Measurements from ENCODE around the gene HMGB4. TPM values are rescaled to one million over a fixed set of nuclear protein-coding genes. Genes with fewer than 3 reads are reported as not detected.

The HMGB4 gene
- polyA plus RNA-seq, 1 donor (not counting 4 experiments of a cell fraction or from before 2014, with no cell fraction given): not detected

- no peaks in the 10 kb centered on the region for H3K4me1 ChIP-seq (ENCODE audit: control insufficient read depth, extremely low read depth, insufficient read depth, low read length)
- no peaks in the 10 kb centered on the region for H3K9me1 ChIP-seq (ENCODE audit: control insufficient read depth, extremely low read depth, insufficient read depth, low read length)
- no peaks in the 10 kb centered on the region for H3K36me3 ChIP-seq (ENCODE audit: control insufficient read depth in 2 of 2, extremely low read depth in 1 of 2, insufficient read depth in 2 of 2, low read length in 2 of 2)
- no peaks in the 10 kb centered on the region for H4K20me1 ChIP-seq (ENCODE audit: control insufficient read depth, extremely low read depth, insufficient read depth, low read length)
- no peaks in the 10 kb centered on the region for H3K79me2 ChIP-seq (ENCODE audit: control insufficient read depth, insufficient read depth, low read length)
- DNase-seq (ENCODE audit: low read depth, low spot score): no peak
- H3K4me2 ChIP-seq (ENCODE audit: control insufficient read depth, extremely low read depth, insufficient read depth, low read depth, low read length): no peak overlapping the region
- TF ChIP-seq EZH2 (IDR thresholded peaks at IDR 0.05; ENCODE audit: low read length) (no peak), CTCF (optimal IDR thresholded peaks at IDR 0.05 in 1 of 3, IDR thresholded peaks at IDR 0.05 in 1 of 3, conservative IDR thresholded peaks at IDR 0.05 in 1 of 3; ENCODE audit: extremely low read depth in 1 of 3, insufficient read depth in 2 of 3, low read length in 3 of 3) (no peak)
- FAIRE-seq: no peak
- no peak overlapping the region for H3K27ac ChIP-seq (ENCODE audit: control insufficient read depth, insufficient read depth, low read length)
- dilution Hi-C loops (cut with MboI; ENCODE audit: extremely low pct_ligation_motif_present, low sequenced_read_pairs): no loop called here
- H3K4me3 ChIP-seq (ENCODE audit: control insufficient read depth in 2 of 3, extremely low read depth in 1 of 3, insufficient read depth in 2 of 3, low read depth in 1 of 3, low read length in 3 of 3): no peak overlapping the region
- no peaks in the 10 kb centered on the region for H3K9me3 ChIP-seq (ENCODE audit: control insufficient read depth, low read depth, low read length)
- H2AFZ ChIP-seq (ENCODE audit: control insufficient read depth, low read length): no peak overlapping the region
- H3K27me3 ChIP-seq (ENCODE audit: control insufficient read depth, extremely low read depth, insufficient read depth, low read length): no peaks in the 10 kb centered on the region
- no peak overlapping the region for H3K9ac ChIP-seq (ENCODE audit: control insufficient read depth, extremely low read depth, insufficient read depth, low read length)
These were observed 31.5 kb downstream of the HMGB4 start for GRCh38 chr1:33895396-33895795.

- H2AFZ ChIP-seq (ENCODE audit: control insufficient read depth, low read length): no peak overlapping the region
- no peak overlapping the region for H3K27ac ChIP-seq (ENCODE audit: control insufficient read depth, insufficient read depth, low read length)
- dilution Hi-C loops (cut with MboI; ENCODE audit: extremely low pct_ligation_motif_present, low sequenced_read_pairs): no loop called here
- H3K9ac ChIP-seq (ENCODE audit: control insufficient read depth, extremely low read depth, insufficient read depth, low read length): no peak overlapping the region
- H3K4me1 ChIP-seq (ENCODE audit: control insufficient read depth, extremely low read depth, insufficient read depth, low read length): no peaks in the 10 kb centered on the region
- no peaks in the 10 kb centered on the region for H4K20me1 ChIP-seq (ENCODE audit: control insufficient read depth, extremely low read depth, insufficient read depth, low read length)
- no peak for TF ChIP-seq CTCF (optimal IDR thresholded peaks at IDR 0.05 in 1 of 3, IDR thresholded peaks at IDR 0.05 in 1 of 3, conservative IDR thresholded peaks at IDR 0.05 in 1 of 3; ENCODE audit: extremely low read depth in 1 of 3, insufficient read depth in 2 of 3, low read length in 3 of 3)
- no peak for TF ChIP-seq EZH2 (IDR thresholded peaks at IDR 0.05; ENCODE audit: low read length)
- H3K27me3 ChIP-seq (ENCODE audit: control insufficient read depth, extremely low read depth, insufficient read depth, low read length): no peaks in the 10 kb centered on the region
- DNase-seq (ENCODE audit: low read depth, low spot score): no peak
- H3K9me3 ChIP-seq (ENCODE audit: control insufficient read depth, low read depth, low read length): no peaks in the 10 kb centered on the region
- no peaks in the 10 kb centered on the region for H3K79me2 ChIP-seq (ENCODE audit: control insufficient read depth, insufficient read depth, low read length)
- no peaks in the 10 kb centered on the region for H3K9me1 ChIP-seq (ENCODE audit: control insufficient read depth, extremely low read depth, insufficient read depth, low read length)
- FAIRE-seq: no peak
- H3K4me3 ChIP-seq (ENCODE audit: control insufficient read depth in 2 of 3, extremely low read depth in 1 of 3, insufficient read depth in 2 of 3, low read depth in 1 of 3, low read length in 3 of 3): no peak overlapping the region
- no peaks in the 10 kb centered on the region for H3K36me3 ChIP-seq (ENCODE audit: control insufficient read depth in 2 of 2, extremely low read depth in 1 of 2, insufficient read depth in 2 of 2, low read length in 2 of 2)
- H3K4me2 ChIP-seq (ENCODE audit: control insufficient read depth, extremely low read depth, insufficient read depth, low read depth, low read length): no peak overlapping the region
These were observed 32.1 kb downstream of the HMGB4 start for GRCh38 chr1:33895976-33896375.

All from keratinocyte (primary cell).